Mammary epithelial cell (primary cell): ENCODE data around the gene EPHB2.

Source experiments
- CTCF ChIP-seq, 2 donors: IDR thresholded peaks in 1 of 2; conservative IDR thresholded peaks in 1 of 2; 2 replicates each; pipeline ENCODE4 v1.5.1; 2011 to 2012; ENCODE audit warnings: inconsistent platforms in 2 of 2, low read length in 2 of 2, mild to moderate bottlenecking in 2 of 2, control low read depth in 1 of 2, low read depth in 1 of 2; ENCODE audit not compliant: insufficient read depth in 1 of 2; ENCODE audit errors: extremely low read depth in 1 of 2
- EZH2 ChIP-seq: IDR thresholded peaks from 2 replicates; pipeline ENCODE4 v1.6.1; 2012; ENCODE audit warnings: low read length, inconsistent platforms, borderline replicate concordance

GRCh38 chr1:22841860-22842281, 131.2 kb downstream of the EPHB2 start:
- TF ChIP-seq CTCF (conservative IDR thresholded peaks at IDR 0.05 in 1 of 2, IDR thresholded peaks at IDR 0.05 in 1 of 2; ENCODE audit: extremely low read depth in 1 of 2, insufficient read depth in 1 of 2, low read depth in 1 of 2, low read length in 2 of 2) (no peak), EZH2 (no peak)
